B cell (primary cell): Measurements from ENCODE around the gene DLG2.

Experiments used
- CTCF ChIP-seq: fragments of 200-600 bp; IDR thresholded peaks from one replicate; pipeline ENCODE4 v1.8.0; 2022; ENCODE audit warnings: antibody characterized with exemption, mild to moderate bottlenecking
- EZH2 ChIP-seq: IDR thresholded peaks from 2 replicates; pipeline ENCODE4 v1.6.1; 2012; ENCODE audit warnings: borderline replicate concordance, low read depth, mild to moderate bottlenecking, moderate library complexity, low read length; ENCODE audit not compliant: insufficient read depth, poor library complexity, severe bottlenecking

- no peak for TF ChIP-seq CTCF
- no peak for TF ChIP-seq EZH2
Observed at GRCh38 chr11:85154294-85154693, 472.9 kb downstream of the DLG2 start.
